CD4-positive, alpha-beta T cell treated with Interleukin-1 beta for 1 hour (primary cell): ENCODE data around the gene USF3.
A peak's percentile ranks its signal among the peaks of the same experiment; 100 is the strongest.

Experiments used
- DNase-seq, 2 donors: peaks; one replicate each; pipeline ENCODE4 v3.0.0-alpha.2; 2020 to 2022

USF3 gene

DNA sequence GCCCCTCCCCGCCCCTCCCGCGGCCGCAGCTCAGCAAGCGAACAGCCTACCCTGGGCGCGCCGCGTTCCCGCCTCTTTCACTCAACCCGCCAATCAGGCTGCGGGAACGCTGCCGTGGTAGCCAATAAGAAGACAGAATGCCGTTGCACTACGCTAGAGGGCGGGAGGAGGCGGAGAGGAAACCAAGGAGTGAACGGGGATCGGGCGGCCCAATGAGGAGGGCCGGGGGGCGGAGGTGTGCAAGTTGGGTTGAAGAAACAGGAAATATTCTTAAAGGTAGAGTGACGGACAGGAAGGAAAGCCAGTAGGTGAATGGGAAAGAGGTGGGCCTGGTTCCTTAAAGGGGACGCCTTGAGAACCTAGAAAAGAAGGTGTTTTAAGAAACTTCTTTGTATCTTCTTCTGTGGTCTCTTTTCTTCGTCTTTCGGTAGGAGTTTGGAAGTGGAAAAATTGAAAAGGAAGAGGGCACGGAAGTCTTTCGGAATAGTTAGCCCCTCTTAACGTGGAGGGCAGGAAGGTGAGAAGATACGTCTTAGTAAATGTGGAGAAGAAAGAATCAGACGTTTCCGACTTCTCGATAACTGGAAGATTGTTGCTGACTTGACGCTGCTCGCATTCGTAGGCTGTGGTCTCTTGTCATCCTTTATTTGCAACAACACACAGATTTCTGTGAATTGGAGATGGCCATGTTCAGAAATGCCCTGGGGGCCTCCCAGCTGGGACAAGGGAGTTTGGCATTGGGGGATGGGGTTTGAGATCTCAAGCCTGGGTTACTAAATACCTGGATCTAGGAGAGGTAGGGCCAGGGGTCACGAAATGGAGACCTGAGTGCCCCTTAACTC is 437 bp upstream of the USF3 start:
- peak; percentile 99 for DNase-seq

- DNase-seq, result peak in 1 of 2 donors; percentile 7
These were observed 1.0 kb downstream of the USF3 start for GRCh38 chr3:113695431-113695785.

- no peak for DNase-seq
These were observed 6.0 kb downstream of the USF3 start for GRCh38 chr3:113690482-113690881.

GRCh38 chr3:113685956-113686721 is 10.3 kb downstream of the USF3 start:
- no peak for DNase-seq

DNA sequence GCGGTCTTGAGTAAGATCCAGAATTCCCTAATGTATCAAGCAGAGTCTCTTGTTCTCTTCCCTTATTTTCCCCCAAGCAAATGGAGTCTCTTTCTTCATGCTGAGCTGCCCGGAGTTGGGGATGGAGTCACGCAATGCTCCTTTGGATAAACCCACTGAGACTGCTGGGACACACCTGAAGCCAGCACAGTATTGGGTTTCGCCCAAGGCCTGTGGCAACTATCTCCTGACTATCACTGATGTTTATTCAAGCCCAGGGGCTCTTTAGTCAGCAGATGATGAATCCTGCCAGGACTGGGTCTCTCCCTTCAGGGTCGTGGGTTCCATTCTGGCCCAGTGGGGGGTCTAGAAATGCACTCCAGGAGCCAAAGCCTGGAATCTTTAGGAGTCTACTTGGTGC is 11.3 kb downstream of the USF3 start:
- no peak for DNase-seq

DNA sequence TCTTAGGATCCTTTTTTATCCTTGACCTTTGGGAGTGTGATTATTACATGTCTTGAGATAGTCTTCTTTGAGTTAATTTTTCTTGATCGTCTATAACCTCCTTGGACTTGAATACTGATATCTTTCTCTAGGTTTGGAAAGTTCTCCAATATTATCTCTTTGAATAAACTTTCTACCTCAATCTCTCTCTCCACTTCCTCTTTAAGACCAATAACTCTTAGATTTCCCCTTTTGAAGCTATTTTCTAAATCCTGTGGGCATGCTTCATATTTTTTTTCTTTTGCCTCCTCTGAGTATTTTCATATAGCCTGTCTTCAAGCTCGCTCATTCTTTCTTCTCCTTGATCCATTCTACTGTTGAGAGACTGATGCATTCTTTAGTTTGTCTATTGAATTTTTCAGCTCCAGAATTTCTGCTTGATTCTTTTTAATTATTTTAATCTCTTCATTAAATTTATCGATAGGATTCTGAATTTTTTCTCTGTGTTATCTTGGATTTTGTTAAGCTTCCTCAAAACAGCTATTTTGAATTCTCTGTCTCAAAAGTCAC is 12.1 kb downstream of the USF3 start:
- DNase-seq, result no peak

DNA sequence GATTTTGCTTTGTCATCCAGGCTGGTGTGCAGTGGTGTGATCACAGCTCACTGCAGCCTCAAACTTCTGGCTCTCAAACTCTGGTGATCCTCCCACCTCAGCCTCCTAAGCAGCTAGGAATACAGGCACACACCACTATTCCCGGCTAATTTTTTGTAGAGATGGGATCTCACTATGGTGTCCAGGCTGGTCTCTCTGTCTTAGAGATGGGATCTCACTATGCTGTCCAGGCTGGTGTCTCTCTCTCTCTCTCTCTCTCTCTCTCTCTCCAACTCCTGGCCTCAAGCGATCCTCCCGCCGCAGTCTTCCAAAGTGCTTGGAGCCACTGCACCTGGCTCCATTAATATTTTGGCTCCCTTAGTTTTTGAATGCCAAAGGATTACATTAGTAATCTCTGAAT is 17.7 kb downstream of the USF3 start:
- no peak for DNase-seq

DNA sequence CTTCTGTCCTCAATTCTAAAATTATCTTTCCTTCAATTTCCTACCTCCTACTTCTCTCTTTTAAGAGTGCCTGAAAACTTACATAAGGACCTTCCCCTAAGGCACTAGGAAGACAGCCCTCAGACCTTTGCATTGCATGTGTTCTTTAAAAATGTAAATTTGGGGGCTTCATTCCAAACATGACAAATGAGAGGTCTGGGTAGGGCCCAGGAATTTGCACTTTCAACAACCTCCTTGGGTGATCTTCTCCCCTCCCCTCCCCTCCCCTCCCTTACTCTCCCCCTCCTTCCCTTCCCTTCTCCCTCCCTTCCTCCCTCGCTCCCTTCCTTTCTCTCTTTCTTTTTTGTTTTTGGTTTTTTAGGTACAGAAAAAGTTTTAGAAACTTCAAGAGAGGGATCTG is 18.7 kb downstream of the USF3 start:
- no peak for DNase-seq

DNA sequence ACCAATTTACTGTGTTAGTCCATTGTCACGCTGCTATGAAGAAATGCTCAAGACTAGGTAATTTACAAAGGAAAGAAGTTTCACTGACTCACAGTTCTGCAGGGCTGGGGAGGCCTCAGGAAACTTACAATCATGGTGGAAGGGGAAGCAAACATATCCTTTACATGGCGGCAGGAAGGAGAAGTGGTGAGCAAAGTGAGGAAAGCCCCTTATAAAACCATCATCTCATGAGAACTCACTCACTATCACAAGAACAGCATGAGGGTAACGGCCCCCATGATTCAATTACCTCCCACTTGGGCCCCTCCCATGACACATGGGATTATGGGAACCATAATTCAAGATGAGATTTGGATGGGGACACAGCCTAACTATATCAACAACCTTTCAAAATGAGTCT is 20.2 kb downstream of the USF3 start:
- DNase-seq, result peak in 1 of 2 donors; percentile 8

DNA sequence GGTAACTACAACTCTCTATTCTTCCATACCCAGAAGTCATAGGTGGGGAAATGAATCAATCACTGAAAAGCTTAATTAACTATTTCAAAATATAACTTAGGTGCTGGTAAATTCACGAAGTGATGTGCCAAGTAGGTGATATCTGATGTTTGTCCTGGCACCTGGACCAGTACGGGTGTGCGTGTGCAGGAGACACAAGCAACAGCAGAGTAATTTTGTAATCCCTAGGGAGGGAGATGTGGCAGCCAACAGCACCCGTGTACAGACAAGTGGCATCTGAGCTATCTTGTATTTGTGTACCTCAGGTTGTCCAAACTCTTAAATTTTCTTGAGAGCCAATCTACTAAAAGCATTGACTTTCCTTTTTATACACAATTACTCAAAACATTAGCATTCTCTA is 22.8 kb downstream of the USF3 start:
- no peak for DNase-seq

DNA sequence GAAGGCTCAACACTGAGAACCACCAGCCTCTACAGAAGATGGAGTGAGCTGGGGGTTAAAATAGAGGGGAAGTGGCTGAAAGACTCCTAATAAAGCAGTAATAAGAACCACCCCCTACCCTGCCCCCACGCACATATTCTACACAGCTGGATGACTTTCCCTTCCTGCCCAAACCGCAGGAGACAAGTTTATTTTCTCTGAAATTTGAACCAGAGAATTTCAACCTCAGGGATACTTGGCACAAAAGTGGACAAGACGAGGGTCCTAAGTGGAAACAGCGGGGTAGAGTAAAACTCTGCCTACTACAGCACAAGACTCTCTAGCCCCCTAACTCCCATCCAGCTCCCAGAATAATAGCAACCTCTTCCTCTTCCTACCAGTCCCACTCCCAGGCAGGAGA is 28.4 kb downstream of the USF3 start:
- DNase-seq, result no peak

- no peak for DNase-seq
These were observed 31.8 kb downstream of the USF3 start for GRCh38 chr3:113664523-113665094.

DNA sequence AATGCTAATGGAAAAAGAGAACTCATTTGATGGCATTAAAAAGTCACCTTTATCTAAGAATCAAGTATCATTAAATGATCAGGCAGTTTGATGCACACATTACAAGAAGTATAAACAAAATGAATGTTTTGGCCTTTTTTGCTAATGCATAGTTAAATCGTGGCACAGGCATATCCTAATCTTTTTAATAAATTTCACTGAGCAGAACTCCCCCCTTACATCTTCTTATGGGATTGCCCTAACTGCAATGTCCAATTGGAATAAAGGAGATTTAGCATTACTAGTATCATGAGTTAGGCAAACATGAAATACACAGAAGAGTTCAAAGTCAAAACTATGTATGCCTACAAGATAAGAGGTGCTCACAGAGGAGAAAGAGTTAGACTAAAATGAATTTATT is 32.7 kb downstream of the USF3 start:
- DNase-seq, result no peak

DNA sequence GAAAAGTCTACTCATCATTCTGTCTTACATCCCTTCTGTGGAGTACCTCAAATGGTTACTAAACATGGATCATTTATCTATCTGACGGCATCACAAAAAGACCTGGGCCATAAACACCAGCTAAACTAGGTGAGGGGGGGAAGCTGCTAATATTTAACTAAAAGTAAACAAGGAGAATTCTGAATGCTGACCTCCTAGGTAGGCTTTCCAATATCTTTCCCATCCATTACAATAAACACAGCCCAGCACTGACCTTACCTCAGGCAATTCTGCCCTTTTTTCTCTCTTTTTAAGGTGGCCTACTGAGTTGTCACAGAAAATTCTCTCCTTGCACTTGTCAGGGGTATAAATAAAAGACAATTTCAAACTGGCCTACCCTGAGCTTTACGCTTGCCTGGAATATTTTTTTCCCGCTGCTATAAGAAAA is 33.1 kb downstream of the USF3 start:
- DNase-seq, result no peak

DNA sequence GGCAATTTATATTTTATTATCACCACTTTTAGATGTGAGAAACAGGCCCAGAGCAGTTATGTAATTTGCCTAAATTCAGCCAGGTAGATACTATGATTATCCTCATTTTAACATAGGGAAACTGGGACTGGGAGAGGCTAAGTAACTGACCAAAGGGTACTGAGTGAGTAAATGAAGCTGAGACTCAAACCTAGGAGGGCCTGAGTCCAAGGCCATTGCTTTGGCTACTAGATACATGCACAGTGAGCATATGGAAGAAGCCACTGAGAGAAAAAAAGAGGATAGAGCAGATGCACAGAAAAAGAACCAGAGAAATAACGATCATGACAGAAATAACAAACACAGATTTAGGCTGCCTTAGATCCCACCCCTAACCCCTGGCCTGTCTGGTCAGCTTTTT is 33.6 kb downstream of the USF3 start:
- DNase-seq, result no peak

DNA sequence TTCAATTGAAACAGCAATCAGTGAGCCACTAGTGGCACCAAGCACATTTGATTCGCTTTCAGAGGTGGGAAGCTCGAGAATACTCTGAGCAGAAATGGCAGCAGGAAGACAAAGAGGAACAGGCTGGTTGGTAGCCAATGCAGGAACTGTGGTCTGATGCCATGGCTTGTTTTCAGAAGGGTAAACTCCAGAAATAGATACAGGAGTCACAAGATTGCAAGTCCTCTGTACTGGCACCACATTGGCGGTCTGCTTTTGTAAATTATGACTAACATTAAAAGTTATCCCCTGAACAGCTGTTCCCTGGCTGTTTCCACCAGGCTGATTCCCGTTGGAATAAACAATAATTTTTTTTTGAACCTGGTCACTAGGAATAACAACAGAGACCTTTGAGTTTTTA is 35.5 kb downstream of the USF3 start:
- peak in 1 of 2 donors; percentile 28 for DNase-seq

DNA sequence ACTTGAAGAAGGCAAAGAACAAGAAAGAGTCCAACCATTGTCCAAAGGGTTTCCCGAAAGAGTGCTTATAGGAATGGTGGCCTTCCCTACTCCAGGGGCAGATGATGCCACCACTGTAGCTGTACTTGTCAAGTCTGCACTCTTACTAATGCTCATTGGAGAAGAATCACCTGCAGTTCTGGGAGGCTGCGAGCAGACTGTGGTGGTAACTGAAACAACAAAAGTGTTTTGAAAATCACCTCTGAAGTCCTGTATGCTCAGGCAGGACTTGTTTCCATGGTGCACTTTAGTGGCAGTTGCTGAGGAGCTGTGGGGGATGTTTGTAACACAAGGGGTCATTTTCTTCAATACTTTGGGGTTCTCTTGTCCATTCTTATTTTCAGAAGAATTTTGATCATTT is 36.0 kb downstream of the USF3 start:
- no peak for DNase-seq

DNA sequence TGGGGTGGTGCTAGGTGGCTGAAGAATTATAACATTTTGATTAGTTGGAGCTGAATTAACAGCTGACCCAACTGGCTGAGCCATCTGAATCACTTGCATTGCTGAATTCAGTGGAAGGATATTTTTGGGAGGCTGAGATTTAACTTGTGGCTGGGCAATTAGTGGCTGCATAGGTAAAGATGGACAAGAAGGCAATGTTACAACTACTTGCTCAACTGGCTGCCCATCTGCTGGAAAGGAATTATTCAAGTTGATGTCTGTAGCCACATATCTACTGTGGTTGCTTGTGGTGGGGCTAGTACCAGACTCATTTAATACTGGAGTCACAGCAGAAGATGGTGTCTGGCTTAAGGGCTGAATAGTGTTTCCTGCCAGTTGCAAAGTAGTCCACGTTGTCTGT is 36.4 kb downstream of the USF3 start:
- DNase-seq, result no peak

DNA sequence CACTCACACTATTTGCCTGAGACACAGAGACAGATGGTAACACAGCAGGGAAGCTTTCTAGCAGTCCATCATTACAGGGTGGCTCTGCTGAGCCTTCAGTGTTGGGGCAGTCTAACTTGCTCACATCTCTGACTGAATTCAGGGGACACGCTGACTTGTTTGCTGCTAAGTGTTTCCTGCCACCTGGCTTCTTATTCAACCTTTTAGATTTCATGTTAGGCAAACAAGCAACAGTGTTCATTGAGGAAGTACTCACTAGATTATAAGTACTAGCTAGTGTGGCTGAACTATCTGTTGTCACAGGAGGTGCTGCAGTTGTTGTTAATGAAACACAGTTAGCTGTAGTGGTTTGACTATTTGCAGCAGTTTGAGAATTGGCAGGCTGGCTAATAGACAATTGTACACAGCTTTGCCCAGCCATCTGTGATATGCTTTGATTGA is 37.3 kb downstream of the USF3 start:
- DNase-seq, result peak in 1 of 2 donors; percentile 23

DNA sequence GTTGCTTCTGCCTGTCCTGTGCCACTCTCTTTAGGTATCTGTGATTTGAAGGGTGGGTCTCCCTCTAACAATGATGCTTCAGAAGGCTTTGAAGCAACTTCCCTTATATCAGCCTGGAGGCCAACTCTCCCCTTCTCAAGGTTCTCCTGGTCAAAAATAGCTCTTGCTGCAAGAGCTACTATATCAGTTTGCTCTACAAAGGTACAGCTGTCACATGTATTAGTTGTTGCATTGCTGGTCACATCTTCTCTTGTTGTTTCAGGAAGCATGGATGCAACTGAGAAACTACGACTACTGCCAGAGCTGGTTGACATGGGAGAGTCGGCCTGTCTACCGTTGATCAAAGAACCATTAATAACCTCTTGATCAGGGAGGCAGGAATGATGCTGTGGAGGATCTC is 38.3 kb downstream of the USF3 start:
- DNase-seq, result no peak

DNA sequence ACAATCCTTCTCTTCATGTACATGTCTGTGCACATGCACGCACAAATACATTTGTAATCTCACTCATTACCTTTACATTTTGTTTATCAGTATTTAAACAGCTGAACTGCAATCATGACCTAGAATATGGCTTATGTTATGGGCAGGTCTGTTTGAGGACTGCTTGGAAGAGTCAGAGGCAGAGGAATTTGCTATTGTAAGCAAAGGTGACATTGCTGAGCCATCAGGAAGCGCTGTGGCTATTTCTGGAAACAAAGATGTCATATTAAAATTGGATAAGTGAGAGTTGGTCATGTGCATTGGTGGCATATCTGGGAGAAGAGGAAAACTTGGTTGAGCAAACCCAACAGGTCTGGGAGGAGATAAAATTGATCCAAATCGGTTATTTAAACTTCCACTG is 41.6 kb downstream of the USF3 start:
- DNase-seq, result no peak

DNA sequence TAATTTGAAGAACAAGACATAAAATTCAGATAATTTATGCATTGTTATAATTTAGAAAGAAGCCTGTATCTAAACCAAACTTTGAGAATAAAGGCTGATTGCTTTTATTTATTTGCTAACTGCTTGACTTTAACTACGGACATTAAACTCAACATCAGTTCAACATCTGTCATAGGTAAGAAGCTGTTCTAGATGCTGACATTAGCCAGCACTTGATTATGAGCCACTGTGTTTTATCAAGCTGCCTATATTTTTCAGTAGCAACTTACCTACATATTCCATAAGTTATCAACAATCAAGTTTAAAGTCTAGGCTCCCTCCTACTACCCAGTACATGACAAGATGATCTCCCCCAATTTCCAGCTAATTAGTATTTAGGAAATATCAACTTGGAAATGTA is 42.1 kb downstream of the USF3 start:
- no peak for DNase-seq

- no peak for DNase-seq
These were observed 47.1 kb downstream of the USF3 start for GRCh38 chr3:113649174-113649845.
